Measurements from ENCODE around the gene SGCD.

- TF ChIP-seq EZH2 (IDR thresholded peaks at IDR 0.05) (no peak), POLR2AphosphoS5 (IDR thresholded peaks at IDR 0.05; ENCODE audit: borderline replicate concordance, low read depth, low read length) (no peak), FOXP2 (optimal IDR thresholded peaks at IDR 0.05; ENCODE audit: control extremely low read depth, extremely low read length, insufficient read depth) (no peak)
Measured at GRCh38 chr5:156641686-156642085, 314.7 kb downstream of the SGCD start.
